ENCODE results near the gene MAML1. TPM values are rescaled to one million over a fixed set of nuclear protein-coding genes. Genes with fewer than 3 reads are reported as not detected.

MAML1 gene, protein sequence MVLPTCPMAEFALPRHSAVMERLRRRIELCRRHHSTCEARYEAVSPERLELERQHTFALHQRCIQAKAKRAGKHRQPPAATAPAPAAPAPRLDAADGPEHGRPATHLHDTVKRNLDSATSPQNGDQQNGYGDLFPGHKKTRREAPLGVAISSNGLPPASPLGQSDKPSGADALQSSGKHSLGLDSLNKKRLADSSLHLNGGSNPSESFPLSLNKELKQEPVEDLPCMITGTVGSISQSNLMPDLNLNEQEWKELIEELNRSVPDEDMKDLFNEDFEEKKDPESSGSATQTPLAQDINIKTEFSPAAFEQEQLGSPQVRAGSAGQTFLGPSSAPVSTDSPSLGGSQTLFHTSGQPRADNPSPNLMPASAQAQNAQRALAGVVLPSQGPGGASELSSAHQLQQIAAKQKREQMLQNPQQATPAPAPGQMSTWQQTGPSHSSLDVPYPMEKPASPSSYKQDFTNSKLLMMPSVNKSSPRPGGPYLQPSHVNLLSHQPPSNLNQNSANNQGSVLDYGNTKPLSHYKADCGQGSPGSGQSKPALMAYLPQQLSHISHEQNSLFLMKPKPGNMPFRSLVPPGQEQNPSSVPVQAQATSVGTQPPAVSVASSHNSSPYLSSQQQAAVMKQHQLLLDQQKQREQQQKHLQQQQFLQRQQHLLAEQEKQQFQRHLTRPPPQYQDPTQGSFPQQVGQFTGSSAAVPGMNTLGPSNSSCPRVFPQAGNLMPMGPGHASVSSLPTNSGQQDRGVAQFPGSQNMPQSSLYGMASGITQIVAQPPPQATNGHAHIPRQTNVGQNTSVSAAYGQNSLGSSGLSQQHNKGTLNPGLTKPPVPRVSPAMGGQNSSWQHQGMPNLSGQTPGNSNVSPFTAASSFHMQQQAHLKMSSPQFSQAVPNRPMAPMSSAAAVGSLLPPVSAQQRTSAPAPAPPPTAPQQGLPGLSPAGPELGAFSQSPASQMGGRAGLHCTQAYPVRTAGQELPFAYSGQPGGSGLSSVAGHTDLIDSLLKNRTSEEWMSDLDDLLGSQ
- total RNA-seq, result 11.6 and 38.7 TPM in 2 replicates

DNA sequence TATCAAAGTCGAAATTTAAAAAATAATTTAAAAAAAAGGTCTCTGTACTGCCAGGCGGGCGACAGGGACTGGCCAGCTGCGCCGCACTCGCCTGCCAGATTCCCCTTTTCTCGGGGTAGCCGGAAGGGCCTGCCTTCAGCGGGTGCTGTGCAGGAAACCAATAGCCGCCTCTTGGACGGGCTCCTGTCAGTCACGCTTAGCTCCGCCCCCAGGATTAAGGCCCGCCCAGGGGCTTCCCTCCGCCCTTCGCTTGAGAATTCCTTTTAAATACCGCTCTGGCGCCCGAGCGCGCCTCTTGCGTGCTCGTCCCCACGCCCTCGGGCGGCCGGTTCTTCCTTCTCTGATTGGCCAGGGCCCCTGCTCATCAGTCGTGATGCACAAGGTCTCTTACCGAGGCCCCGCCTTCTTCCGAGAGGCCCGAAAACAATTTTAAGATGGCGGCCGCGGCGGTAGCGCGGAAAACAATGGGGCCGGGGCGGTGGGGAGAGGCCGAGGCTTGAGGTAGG, at the start of gene MAML1:
TSS of gene MAML1 (plus strand) at position 411 of the 506 bp plus-strand sequence. CDS start 291 bp downstream, outside the sequence.

DNA sequence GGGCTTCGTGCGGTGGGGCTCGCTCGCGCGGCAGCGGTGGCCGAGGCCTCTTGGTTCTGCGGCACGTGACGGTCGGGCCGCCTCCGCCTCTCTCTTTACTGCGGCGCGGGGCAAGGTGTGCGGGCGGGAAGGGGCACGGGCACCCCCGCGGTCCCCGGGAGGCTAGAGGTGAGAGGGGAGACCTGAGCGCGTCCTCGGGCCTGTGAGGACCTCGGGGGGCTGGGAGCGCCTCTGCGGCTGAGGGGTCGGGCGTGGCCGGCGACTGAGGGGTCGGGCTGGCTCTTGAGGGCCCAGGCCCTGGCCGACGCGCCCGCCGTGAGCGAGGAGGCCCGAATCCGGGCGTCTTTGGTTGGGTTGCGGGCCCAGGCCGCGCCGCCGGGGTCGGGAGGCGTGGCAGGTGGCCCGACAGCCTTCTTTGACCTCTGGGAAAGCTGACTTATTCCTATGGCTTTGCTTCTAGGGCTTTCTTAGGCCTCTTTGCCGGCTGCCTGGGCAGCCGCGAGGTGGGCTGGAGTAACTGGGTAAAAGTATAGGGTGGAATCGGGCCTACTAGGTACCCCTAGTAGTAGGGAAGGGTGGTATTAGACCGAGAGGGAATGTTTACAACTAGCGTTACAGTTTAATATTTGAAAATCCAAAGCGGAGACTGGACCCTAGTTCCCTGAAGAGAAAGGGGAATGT, 33.5 kb upstream of the MAML1 start, which contains the start of gene CANX:
TSS of gene CANX (plus strand) at position 33 of the 681 bp plus-strand sequence. CDS start 6,715 bp downstream, outside the sequence.

DNA sequence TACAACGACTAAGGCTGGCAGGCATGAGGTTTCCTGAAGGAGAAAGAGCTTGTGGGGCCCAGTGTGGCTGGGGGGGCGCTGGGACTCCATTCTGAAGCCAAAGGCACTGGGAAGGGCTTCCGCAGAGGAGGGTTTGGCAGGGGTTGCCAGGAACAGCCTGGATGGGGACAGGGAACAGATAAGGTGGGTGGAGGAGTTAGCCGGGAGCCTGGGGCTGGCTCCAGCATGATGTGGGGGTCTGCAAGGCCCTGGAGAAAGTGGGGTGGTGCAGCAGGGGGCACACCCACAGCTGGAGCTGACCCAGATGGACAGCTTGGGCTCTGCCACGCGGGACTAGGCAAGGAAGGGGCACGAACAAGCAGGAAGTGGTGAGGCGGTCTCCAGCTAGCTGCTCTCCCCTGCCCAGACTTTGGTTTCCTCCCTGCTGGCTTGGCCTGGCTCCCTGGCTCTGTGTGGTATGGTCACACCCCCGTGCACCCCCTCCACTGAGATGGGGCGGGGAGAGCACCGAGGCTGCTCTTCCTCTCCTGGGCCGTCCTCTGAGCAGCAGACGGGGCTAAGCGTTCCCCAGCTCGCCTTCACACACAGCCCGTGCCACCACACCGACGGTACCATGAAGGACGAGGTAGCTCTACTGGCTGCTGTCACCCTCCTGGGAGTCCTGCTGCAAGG, 61.0 kb downstream of the MAML1 start, which contains the start of gene LTC4S:
TSS of gene LTC4S (plus strand) at position 519 of the 672 bp plus-strand sequence. CDS start at position 614, 95 bp downstream.

DNA sequence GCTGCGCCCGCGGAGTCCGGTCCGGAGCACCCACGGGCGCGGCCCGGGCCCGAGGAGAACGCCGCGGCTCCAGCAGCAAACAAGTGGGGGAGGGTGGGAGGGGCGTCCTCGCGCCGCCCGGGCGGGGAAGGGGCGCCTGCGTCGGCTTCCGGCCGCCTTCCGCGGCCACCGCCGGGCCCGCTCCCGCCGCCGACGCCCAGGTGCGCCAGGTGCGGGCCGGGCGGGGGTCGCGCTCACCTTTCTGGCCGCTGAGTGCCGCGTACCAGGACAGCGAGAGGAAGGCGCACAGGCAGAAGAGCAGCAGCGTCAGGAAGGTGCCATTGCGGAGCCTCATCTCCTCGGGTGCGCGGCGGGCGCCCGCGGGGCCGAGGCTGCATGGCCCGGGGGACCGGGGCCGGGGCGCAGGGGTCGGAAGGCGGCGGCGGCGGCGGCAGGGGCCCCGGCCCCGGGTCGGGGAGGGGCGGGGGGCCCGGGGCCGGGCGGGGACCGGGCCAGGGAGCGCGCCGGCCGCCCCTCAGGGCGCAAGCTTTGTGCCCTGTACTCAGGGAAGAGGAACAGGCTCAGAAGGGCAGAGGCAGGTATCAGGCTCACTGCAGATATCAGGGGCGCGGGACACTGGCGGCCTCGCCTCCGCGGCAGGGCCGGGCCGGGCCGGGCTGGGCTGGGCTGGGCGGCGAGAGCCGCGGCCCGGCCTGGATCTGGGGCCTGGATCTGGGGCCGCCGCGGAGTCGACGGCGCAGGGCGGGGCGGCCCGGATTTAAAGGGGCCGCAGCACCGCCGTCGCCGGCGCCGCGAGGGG, 73.8 kb downstream of the MAML1 start, which contains the start of gene MGAT4B:
TSS of gene MGAT4B (minus strand) at position 617 of the 799 bp plus-strand sequence. CDS start at position 334, 283 bp downstream.

DNA sequence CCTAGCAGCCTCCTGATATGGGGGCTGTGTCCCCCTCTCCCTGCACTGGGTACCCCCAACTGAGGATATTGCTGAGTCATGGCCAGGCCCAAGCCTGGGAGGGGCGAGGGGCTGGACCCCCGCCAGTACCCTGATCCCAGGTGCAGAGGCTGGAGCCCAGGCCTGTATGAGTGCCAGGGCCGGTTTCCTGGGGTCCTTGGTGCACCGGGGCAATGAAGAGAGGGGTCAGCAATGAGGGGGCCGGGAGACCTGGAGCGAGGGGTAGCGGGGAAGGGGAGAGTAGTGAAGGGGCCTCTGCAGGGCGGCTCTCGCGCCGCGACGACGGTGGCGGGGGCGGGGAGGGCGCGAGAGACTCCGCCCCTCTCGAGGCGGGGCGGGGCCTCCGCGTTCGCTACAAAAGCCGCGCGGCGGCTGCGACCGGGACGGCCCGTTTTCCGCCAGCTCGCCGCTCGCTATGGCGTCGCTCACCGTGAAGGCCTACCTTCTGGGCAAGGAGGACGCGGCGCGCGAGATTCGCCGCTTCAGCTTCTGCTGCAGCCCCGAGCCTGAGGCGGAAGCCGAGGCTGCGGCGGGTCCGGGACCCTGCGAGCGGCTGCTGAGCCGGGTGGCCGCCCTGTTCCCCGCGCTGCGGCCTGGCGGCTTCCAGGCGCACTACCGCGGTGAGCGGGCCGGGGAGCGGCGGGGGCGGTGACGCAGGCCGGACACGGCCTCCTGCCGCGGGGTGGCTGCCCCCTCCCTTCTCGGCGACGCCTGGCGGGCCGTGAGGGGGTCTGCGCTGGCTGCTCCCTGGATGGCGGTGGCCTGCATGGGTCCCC, 88.1 kb downstream of the MAML1 start, which contains the start of gene SQSTM1:
TSS of gene SQSTM1 (plus strand) at position 423 of the 815 bp plus-strand sequence. CDS start at position 455, 32 bp downstream.

Other genes starting within 250 kb of the MAML1 start
- gene RUFY1, start 182.3 kb upstream of the MAML1 start, total RNA-seq, result 19.7 and 40.0 TPM in 2 replicates
- 202 and 251 TPM in 2 replicates for gene HNRNPH1, start 109.2 kb upstream of the MAML1 start, total RNA-seq
- not detected in 2 replicates for gene CBY3, start 51.8 kb upstream of the MAML1 start, total RNA-seq
- 313 and 435 TPM in 2 replicates for gene CANX, start 33.9 kb upstream of the MAML1 start, total RNA-seq
- gene LTC4S, start 61.2 kb downstream of the MAML1 start, total RNA-seq, result 1.6 and 7.0 TPM in 2 replicates
- 119 and 215 TPM in 2 replicates for gene MGAT4B, start 74.0 kb downstream of the MAML1 start, total RNA-seq
- gene SQSTM1, start 88.1 kb downstream of the MAML1 start, total RNA-seq, result 355 and 486 TPM in 2 replicates
- 4.5 and 22.0 TPM in 2 replicates for gene MRNIP, start 126.0 kb downstream of the MAML1 start, total RNA-seq
- 51.5 and 65.4 TPM in 2 replicates for gene TBC1D9B, start 175.1 kb downstream of the MAML1 start, total RNA-seq